ACC112 (cell line): ENCODE measurements around the gene PDE6G.

Experiments used
- H2AFZ ChIP-seq: fragments of 200-600 bp; sonication (generic); one replicate; pipeline ENCODE4 v1.6.0; 2017; ENCODE audit warnings: antibody characterized with exemption, low read length; ENCODE audit not compliant: unreplicated experiment
- H3K27ac ChIP-seq: fragments of 200-600 bp; sonication (generic); 2 replicates; pipeline ENCODE4 v1.5.1; 2014; ENCODE audit warnings: low read depth, mild to moderate bottlenecking, antibody characterized with exemption, low read length, moderate library complexity
- H3K27me3 ChIP-seq: fragments of 200-600 bp; sonication (generic); 2 replicates; pipeline ENCODE4 v1.6.1; 2014; ENCODE audit warnings: mild to moderate bottlenecking, antibody characterized with exemption, low read length, moderate library complexity, mixed read lengths; ENCODE audit not compliant: insufficient read depth
- H3K36me3 ChIP-seq: fragments of 200-600 bp; sonication (generic); 2 replicates; pipeline ENCODE4 v1.6.1; 2016; ENCODE audit warnings: mild to moderate bottlenecking, antibody characterized with exemption, low read length, moderate library complexity, mixed read lengths; ENCODE audit not compliant: insufficient read depth
- H3K4me1 ChIP-seq: fragments of 200-600 bp; sonication (generic); one replicate; pipeline ENCODE4 v1.6.1; 2016; ENCODE audit warnings: low read length, mixed read lengths; ENCODE audit not compliant: insufficient read depth, unreplicated experiment, control insufficient read depth
- H3K4me3 ChIP-seq: fragments of 200-600 bp; sonication (generic); 2 replicates; pipeline ENCODE4 v1.5.1; 2014; ENCODE audit warnings: mild to moderate bottlenecking, low read depth, low read length
- H3K79me2 ChIP-seq: fragments of 200-600 bp; sonication (generic); one replicate; pipeline ENCODE4 v1.6.0; 2016; ENCODE audit warnings: low read length; ENCODE audit not compliant: control insufficient read depth, unreplicated experiment, insufficient read depth

Gene PDE6G

DNA sequence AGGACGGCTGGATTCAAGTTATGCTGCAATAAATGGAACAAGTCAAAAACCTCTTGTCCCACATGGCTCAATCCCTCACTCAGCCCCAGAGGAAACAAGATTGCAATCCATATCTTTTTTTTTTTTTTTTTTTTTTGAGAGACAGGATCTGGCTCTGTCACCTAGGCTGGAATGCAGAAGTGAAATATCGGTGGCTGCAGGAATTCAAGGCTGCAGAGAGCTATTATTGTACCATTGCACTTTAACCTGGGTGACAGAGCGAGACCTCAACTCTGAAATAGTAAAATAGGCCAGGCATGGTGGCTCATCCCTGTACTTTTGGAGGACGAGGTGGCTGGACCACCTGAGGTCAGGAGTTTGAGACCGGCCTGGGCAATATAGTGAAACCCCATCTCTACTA lies 2.7 kb upstream of the PDE6G start:
- H3K4me3 ChIP-seq, result no peak overlapping the region
- H3K27ac ChIP-seq, result no peak overlapping the region
- no peaks in the 10 kb centered on the region for H3K79me2 ChIP-seq

DNA sequence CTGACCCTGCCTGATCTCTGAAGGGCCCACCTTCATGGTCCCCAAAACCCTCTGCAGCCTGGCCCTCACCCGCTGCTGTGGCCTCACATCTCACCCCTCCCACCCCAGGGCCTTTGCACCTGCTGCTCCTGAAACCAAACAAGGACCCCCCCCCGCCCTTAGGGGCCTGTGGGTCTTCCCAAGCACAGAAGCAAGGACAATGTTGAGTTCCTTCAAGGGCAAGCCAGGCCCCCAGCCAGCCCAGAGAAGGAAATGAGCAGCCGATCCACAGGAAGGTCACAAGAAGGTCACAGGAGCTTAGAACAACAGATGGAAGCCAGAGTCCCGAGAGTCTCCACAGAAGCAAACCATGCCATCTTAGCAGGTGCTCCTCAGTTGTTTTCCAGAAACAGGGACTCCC lies 493 bp upstream of the PDE6G start:
- H2AFZ ChIP-seq, result no peak overlapping the region
- no peak overlapping the region for H3K27ac ChIP-seq
- H3K27me3 ChIP-seq, result no peaks in the 10 kb centered on the region
- no peaks in the 10 kb centered on the region for H3K36me3 ChIP-seq
- no peak overlapping the region for H3K4me3 ChIP-seq
- H3K79me2 ChIP-seq, result no peaks in the 10 kb centered on the region
- no peaks in the 10 kb centered on the region for H3K4me1 ChIP-seq

More for the DNA sequence above, 2.7 kb upstream of the PDE6G start:
- Histone ChIP-seq H3K4me1 (no peaks in the 10 kb centered on the region), H3K27me3 (no peaks in the 10 kb centered on the region), H3K36me3 (no peaks in the 10 kb centered on the region), H2AFZ (no peak overlapping the region)

DNA sequence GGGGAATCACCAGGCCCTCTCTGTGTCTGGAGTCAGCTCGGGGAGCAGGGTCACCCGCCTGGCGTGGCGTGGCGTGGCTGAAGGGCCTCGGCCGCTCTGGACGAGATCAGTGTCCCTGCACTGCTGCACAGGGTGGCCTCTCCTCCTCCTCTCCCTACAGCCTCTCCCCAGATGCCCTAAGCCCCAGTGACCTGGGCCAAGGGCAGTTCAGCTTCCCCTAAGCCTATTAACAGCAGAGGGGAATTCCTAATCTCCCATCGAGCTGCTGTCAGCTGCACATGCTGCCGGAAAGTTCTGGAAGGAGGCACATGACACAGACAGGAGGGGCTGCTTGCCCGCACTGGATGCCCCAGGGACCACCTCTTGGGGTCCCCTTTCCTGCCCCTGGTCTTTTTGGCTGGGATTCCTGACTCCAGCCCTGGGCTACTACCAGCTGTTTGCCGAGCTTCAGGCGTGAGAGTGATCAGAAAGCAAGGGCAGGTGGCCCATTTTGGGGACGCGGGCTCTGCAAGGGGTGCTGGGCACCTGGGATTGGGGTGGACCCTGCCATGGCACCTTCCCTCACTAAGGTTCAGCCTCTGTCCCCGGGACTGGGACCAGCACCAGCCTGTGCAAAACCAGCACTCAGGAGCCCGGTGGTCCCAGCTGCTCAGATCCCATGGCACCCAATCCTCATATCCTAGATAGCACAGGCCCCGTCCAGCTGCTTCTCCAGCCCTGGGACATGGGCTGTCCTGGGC lies 794 bp downstream of the PDE6G start:
- H3K4me3 ChIP-seq, result no peak overlapping the region
- H3K27ac ChIP-seq, result no peak overlapping the region

DNA sequence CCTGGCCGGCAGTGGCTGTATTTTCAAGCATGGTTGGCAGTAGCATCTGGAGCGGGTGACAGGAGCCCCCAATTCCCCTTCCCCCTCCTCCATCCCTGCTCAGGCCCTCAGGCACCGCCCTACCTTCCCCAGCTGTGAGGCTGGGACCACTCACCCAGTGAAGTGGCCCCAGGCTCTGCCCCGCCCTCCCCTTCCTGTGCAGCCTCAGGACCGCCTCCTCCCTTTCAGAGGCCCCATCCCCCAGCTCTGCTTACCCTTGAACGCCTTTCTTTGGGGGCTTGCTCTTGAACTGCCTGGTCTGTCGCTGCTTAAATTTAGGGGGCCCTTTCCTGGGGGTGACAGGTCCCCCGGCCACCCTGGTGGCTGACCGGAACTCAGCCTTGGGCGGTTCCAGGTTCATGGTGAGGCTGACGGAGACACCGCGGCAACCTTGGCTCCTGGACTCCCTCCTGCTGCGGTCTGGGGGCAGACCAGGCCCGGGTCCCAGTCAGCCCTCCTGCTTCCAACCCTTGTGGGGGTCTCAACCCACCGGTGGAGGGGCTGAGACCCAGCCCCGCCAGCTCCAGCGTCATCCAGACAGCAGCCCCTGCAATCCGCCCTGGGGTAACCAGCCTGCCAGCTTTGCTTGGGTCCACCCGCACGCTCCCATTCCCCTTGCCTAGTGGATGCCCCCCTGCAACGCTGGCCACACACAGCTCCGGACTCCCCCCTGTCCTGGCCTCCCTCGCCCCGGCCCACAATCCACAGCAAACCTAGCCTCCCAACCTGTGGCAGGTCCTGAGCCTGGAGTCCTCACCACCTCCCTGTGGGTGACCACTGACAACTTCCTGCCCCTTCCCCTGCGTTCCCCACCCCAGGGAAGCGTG lies 3.2 kb downstream of the PDE6G start:
- Histone ChIP-seq H2AFZ (no peak overlapping the region), H3K36me3 (no peaks in the 10 kb centered on the region), H3K27me3 (peaks cover 9% of the 10 kb centered on the region), H3K79me2 (no peaks in the 10 kb centered on the region), H3K27ac (no peak overlapping the region), H3K4me1 (peaks cover 5% of the 10 kb centered on the region), H3K4me3 (no peak overlapping the region)

More for the DNA sequence above, 794 bp downstream of the PDE6G start:
- peaks cover 5% of the 10 kb centered on the region for H3K4me1 ChIP-seq
- no peaks in the 10 kb centered on the region for H3K79me2 ChIP-seq
- H3K36me3 ChIP-seq, result no peaks in the 10 kb centered on the region
- H3K27me3 ChIP-seq, result no peaks in the 10 kb centered on the region
- no peak overlapping the region for H2AFZ ChIP-seq

DNA sequence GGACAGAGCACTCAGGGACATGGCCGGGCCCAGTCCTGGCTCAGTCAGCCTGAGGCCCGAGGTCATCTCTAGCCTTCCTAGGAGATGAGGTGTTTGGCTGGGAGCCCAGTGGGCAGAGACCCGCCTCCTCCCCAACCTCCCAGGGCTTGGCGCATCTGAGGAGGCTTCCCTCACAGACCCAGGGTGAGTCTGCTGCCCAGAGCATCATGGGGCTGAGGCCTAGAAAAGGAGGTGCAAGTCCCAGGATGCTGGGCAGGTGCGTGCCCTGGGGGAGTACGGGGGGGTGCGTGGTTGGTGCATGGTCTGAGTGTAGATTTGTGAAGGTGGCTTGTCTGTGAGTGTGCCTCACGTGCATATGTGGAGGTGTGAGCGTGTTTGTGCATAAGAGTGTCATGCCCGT lies 4.7 kb downstream of the PDE6G start:
- peaks cover 18% of the 10 kb centered on the region for H3K27me3 ChIP-seq
- peaks cover 5% of the 10 kb centered on the region for H3K4me1 ChIP-seq
- no peak overlapping the region for H3K27ac ChIP-seq
- no peaks in the 10 kb centered on the region for H3K36me3 ChIP-seq
- no peak overlapping the region for H3K4me3 ChIP-seq
- no peak overlapping the region for H2AFZ ChIP-seq
- H3K79me2 ChIP-seq, result no peaks in the 10 kb centered on the region

DNA sequence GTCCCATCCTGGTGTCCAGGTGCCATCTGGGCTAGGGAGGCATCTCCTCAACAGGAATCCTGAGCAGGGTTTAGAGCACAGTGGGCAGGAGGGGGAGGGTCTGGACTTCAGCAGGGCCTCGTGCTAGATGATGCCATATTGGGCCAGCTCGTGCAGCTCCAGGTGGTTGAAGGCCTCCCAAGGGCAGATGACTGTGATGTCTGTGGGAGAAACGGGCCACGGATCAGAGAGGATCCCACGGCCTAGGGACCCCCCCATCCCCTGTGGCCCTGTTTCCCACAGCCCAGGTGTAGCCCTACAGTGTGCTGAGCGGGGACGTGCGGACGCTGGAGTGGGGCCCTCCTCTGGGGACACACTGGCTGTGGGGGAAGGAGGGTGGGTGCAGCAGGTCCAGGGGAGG lies 5.4 kb downstream of the PDE6G start:
- H3K79me2 ChIP-seq, result no peaks in the 10 kb centered on the region
- H3K27me3 ChIP-seq, result peaks cover 18% of the 10 kb centered on the region
- peaks cover 5% of the 10 kb centered on the region for H3K4me1 ChIP-seq
- H3K4me3 ChIP-seq, result no peak overlapping the region
- H3K36me3 ChIP-seq, result no peaks in the 10 kb centered on the region
- no peak overlapping the region for H2AFZ ChIP-seq
- no peak overlapping the region for H3K27ac ChIP-seq

DNA sequence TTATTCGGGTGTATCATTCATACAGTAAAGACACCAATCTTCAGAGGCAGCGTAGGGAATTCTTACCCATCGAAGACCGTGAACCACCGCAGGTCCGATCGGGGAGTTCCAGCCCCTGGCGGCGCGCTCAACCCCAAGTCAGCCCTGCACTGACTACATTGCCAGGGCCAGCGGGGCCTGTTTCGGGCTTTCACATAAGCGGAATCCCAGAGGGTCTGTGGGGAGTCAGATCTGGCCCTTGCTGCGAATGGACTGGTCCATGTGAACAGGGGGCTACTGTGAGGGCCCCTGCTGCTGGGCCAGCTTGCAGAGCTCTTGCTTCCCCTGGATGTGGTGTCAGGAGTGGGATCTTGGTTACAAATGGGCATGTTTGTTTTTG lies 7.6 kb downstream of the PDE6G start:
- H3K36me3 ChIP-seq, result no peaks in the 10 kb centered on the region
- H2AFZ ChIP-seq, result no peak overlapping the region
- peaks cover 18% of the 10 kb centered on the region for H3K27me3 ChIP-seq
- H3K79me2 ChIP-seq, result no peaks in the 10 kb centered on the region
- H3K4me1 ChIP-seq, result peaks cover 5% of the 10 kb centered on the region
- H3K4me3 ChIP-seq, result no peak overlapping the region
- no peak overlapping the region for H3K27ac ChIP-seq

DNA sequence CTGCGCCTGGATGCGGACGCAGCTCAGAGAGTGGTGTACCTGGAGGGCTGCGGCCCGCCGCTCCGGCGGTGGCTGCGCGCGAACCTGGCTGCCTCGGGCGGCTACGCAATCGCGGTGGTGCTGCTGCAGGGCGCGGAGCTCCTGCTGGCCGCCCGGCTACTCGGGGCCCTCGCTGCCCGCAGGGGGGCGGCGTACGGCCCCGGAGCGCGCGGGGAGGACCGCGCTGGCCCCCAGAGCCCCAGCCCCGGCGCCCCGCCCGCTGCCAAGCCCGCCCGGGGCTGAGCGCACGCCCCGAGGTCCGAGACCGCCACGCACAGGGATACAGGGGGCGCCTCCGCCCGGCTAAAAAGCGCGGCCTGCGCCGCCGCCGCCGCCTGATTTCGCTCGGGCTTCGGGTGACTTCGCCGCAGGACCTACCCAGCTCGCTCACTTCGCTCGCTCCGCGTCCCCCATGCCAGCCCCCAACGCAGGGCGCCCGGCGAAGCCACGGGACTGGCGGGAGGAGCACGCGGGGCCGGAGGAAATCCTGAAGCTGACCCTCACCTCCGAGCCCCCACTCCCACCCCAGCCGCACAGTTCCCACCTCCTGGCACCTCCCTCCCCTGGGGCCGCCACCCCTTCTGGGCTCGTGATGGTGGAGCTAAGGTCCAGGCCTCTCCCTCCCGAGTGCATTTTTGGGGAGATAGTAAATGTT lies 8.2 kb downstream of the PDE6G start:
- Histone ChIP-seq H2AFZ (no peak overlapping the region), H3K36me3 (no peaks in the 10 kb centered on the region), H3K4me3 (no peak overlapping the region), H3K27ac (no peak overlapping the region), H3K4me1 (peaks cover 5% of the 10 kb centered on the region), H3K79me2 (no peaks in the 10 kb centered on the region), H3K27me3 (peaks cover 18% of the 10 kb centered on the region)

DNA sequence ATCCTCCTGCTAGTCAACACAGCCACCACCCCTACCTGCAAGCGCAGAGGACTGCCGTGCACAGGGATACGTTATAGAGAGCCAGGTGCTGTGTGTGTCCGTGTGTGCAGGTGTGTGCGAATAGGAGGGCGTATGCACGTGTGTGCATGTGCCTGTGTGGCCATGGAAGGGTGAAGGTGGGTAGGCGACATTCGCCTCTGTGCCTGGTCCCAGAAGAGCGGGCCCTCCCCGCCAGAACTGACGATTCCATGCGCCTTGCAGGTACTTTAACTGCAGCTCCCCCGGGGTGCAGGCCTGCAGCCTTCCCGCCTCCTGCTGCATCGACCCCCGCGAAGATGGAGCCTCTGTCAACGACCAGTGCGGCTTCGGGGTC lies 8.7 kb downstream of the PDE6G start:
- Histone ChIP-seq H3K27me3 (peaks cover 18% of the 10 kb centered on the region), H2AFZ (no peak overlapping the region), H3K27ac (no peak overlapping the region), H3K36me3 (no peaks in the 10 kb centered on the region), H3K4me1 (peaks cover 5% of the 10 kb centered on the region), H3K79me2 (no peaks in the 10 kb centered on the region), H3K4me3 (no peak overlapping the region)

DNA sequence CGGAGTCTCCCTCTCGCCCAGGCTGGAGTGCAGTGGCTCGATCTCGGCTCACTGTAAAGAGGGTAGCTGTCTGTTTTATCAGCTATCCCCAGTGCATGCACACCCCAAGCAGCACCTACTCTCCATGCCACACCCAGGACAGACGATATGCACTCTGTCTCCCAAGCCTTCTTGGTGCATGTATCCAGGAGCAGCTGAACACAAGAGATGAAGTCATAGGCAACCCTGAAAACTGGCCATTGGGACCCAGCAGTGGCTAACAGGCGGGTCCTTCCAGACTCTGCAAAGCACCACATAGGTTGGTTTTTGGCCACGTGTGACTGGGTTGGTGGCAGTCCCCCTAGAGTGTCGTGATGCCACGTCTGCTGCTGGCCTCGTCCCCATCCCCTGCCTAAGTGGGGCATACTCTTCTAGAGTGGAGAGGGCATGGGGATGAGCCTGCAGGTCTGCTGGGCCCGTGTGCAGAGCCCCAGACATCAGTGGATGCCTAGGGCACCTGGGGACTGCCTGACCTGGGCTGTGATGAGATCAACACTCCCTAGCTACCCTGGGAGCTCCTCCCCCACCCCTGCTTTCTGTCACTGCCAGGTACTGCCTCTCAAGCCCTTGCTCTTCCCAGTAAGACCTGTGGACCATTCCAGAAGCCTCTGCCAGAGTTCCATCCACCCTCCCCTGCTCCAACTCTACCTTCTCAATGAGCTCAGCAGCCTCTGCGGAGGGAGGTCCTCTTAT lies 9.3 kb downstream of the PDE6G start:
- Histone ChIP-seq H3K4me1 (peaks cover 11% of the 10 kb centered on the region), H2AFZ (no peak overlapping the region), H3K27me3 (peaks cover 18% of the 10 kb centered on the region), H3K79me2 (no peaks in the 10 kb centered on the region), H3K36me3 (no peaks in the 10 kb centered on the region), H3K4me3 (no peak overlapping the region), H3K27ac (no peak overlapping the region)
